GM19025 (cell line): Measurements from ENCODE around the gene C4orf50.

ENCODE experiments used
- ATAC-seq: cut with Tn5 transposase; IDR thresholded peaks from one replicate; pipeline ENCODE4 v1.9.1; 2021; ENCODE audit warnings: mild to moderate bottlenecking, low read depth, moderate library complexity; ENCODE audit not compliant: unreplicated experiment

The C4orf50 gene

DNA sequence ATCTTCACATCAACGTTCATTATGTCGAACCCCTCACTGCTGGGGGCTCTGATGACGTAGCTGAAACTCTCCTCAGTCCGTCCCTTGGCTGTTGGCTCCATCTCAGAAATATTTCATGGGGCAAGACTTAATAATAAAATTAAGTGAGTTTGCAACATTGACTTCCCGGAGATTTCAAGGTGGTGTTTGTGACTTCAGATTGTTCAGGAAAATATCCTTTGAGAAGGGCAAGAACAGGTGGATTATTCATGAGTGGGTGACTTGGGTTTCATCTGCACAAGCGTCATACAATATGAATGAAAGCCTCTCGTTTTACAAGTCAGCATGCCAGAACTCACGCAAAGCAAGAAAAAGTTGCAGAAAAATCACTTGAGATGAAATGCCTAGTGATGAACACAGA lies at the start of gene C4orf50:
Gene C4orf50, minus strand, starts transcription at position 101 of the 400 bp plus-strand sequence.
- no peak for ATAC-seq

DNA sequence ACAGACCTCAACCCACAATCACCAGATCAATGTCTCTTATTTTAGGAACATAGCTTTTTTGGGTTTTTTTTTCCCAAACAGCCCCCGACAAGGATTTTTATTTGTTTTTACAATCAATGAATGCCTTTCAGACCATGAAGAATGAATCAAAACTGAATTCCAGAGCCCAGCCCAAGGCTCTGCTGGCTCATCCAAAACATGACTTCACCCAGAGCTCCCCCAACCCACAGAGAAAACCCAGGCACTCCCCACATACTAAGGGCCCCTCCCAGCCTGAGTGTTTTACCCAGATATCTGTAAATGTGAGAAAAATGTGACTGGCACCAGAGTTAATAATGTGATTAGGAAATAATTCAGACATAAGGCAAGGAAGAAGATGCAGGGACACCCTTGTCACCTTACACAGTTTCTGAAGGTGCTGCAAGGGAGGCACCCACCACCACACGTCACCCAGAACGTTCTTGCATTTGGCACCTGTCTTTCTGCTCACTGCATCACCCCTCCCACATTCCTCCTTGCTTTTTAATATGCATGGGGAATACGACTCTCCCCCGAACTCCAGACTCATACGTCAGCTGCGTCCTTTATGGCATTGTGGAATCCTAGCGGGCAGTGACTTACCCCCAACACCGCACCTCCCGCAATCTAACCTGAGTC lies 47.8 kb upstream of the C4orf50 start:
- no peak for ATAC-seq

DNA sequence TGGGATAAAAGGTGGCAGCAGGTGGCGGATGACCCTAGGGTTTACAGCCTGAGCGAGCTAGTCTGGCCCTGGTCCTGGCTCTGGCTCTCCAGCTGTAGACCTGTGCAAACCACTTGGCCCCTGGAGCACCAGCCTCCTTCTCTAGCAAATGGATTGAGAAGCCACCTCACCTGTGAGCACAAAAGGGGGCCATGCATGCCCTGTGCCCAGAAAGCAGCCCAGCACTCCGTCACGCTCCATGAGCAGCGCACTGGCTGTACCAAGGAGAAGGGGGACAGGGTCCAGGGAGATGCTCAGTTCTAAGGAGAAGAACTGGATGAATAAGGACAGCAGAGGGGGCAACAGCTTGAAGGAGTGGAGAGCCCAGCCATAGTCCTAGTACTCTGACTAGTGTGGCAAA lies 46.9 kb upstream of the C4orf50 start:
- ATAC-seq, result no peak

DNA sequence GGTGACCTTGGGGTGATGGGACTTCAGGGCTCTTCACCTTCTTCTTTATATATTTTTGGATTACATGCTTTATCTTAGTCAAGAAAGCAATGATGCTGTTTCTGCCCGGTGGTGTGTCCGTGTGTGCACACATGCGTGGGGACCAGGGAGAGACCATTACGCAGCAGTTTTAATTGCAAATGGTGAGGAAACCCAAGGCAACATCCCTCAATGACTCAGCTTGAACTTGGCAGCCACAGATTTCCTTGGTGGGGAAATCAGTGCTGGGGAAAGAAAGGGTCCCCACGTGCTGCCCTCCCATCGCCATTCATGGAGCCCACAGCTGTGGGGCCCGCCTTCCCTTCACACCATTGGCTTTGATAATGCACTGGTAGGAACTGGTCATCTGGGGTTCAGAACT lies 46.2 kb upstream of the C4orf50 start:
- no peak for ATAC-seq

DNA sequence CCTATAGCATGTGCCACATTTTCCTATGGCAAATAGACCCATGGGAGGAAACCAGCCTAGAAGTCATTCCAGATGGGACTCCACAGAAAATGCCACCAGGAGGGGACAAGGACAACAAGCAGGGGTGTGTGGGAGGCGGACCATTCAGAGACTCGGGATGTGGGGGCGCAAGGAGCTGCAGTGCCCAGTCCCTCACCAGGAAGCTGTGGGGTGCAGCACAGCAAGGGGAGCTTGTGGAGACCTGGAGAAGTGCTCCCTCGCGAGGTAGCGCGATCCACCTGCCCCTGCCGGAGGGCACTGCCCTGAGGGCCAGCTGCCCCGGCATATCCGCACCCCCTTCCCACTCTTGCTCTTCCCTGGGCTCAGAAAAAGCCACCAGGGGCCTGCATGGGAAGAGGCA lies 45.5 kb upstream of the C4orf50 start:
- ATAC-seq, result no peak

DNA sequence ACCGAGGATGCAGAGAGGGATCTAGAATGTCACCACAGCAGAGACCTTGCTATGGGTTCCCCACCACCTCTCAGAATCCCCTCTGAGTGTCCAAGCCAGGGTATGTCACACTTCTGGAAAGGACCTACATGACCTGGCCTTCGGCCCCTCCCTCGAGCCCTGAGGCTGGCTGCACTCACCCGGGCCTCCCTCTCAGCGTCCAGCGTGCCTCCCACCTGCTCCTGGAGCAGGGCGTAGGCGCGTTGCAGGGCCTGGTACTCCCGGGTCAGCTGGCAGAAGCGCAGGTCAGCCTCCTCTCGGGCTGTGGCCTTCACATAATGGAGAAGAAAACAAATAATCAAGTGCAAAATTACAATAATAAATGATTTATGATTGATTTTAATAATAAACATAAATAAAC lies 43.9 kb upstream of the C4orf50 start:
- no peak for ATAC-seq

DNA sequence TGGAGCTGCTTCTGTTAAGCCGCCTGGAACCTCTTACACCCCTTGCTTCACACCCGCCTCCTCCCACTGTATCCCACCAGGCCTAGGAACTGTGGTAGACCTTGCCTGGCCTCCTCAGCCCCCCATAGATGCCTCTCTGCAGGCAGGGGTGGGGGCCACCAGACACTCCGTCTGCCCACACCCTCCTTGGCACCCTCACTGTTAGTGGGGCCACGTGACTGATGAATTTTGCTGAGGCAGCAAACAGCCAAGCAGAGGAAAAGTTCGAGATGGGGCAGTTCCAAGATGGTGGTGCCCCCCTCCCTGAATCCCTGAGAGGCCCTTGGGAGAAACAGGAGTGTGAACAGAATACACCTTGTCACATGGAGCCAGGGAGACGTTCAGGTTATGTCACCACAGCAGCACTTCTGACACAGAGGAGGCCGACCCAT lies 41.2 kb upstream of the C4orf50 start:
- no peak for ATAC-seq

DNA sequence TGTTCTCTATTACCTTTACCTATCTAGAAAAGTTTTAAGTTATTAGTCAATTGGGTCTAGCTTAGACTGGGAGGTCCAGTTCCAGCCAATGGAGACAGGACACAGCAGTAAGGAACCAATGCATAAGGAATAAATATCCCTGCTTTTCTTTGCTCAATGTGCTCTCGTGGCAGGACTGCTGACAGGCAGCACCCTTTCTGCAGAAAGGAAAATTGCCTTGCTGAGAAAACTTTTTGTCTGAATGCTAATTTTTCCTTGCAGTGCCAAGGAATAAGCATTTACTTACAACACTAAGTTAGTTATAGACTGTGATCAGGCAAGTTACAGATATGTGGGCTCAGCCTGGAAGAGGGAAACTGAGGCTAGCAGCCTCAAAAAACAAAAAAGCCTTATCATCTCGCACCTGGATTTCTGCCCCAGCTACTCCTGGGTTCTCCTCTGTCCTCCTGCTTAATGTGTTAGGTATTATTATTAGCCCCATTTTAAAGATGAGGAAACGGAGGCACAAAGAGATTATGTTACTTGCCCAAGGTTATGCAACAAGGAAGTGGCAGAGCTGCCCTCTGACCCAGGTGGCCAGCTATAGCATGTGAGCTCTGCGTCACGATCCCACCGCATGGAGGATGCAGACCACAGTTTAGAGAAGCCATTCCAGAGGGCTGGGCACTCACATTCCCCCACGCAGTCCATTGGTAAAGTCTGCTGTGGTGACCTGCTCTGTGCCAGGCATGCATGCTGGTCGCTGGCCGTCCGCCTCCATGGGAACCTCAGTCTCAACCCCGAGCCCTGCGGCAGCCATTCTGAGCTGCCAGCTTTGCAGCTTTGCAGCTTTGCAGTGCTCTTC lies 40.5 kb upstream of the C4orf50 start:
- no peak for ATAC-seq

DNA sequence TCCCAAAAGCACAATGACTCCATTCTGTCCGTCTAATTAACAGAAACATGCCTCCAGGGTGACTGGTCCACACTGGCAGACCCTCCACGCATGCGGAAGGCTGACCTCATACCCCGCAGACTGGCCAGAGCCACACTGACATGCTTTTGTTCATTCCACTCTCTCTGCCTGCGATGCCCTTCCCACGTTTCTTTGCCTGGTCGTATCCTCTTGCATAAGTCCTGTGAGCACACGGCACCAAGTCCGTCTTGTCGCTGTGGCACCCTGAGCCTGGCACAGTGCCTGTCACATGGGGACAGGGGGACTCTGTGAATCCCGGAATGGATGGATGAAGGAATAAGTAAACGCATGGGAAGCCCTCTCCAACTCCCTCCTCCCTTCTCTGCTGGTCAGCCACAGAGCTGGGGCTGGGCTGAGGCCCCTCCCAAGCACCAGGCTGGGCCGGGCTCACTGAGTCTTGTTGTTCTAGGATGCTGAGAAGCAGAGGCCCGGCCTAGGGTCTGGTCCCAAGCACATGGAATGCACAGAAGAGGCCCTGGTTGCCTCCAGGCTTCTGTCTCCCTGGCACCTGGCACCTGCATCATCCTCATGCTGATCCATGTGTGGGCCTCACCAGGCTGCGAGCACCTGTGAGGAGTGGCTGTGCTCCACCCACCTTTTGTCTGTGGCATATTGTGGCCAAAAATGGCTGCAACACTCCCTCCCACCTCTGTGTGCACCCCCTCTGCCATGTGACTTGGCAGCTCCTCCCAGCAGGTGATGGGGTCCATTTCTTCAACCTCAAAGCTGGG lies 38.9 kb upstream of the C4orf50 start:
- ATAC-seq, result no peak

DNA sequence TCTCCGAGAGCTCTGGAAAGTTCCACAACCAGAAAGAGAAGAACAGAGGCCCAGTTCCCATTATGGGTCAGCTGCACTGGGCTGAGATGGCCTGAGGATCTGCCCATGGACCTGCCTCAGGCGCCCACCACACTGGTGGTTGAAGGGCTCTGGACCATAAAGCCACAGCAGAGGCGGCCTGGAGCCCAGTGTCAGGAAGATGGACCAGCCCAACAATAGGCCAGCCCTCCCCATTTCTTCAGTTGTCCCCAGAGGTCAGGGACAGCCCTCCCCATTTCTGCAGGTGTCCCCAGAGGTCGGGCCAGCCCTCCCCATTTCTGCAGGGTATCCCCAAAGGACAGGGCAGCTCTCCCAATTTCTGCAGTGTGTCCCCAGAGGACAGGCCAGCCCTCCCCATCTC lies 37.2 kb upstream of the C4orf50 start:
- ATAC-seq, result no peak

DNA sequence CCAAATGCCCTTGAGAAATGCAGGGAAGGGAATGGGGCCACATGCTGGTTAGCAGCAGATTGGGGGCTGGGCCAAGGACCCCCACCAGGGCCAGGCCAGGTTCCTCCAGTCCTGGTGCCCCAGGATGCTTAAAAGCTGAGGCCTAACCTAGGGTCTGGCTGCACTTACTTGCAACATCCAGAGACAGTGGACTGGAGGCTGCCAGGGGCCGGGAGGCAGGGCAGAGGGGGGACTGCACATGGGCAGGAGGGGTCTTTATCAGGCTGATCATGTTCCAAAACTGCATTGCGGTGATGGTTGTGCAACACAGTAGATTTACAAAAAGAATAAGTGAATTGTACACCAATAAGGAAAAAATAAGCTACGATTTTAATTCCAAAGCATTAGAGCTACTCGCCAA lies 36.8 kb upstream of the C4orf50 start:
- no peak for ATAC-seq

DNA sequence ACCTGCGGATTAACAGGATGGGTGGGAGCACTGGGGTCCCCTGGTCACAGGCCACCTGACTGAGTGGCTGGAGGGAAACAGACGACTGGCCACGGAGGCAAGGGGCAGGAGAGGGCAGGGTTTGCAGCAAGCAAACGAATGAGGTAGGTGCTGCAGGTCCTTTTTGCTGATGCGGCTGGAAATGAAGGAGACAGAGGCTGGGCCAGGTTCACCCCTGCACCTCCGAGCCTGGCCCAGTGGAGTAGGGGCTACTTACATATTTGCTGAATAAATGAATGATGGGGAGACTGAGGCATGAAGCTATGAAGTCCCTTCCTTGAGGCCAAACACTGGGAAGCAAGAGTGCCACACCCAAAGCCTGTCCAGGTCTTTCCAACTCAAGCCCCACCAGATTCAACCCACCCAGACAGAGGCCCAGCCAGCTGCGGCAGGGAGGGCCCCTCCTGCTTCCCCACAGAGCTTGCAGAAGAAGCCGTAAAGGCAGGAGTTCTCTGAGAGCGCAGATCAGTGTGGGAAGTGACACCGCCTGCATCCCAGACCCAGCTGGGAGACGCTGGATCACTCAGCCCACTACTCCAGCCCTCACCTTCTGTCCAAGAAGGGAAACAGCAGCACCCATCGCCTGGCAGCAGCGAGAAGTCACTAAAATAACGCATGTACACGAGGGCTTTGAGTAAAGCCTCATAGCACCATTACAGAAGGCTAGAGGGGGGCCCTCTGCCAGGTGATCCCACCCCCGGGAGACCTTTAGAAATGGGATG lies 36.1 kb upstream of the C4orf50 start:
- ATAC-seq, result no peak

DNA sequence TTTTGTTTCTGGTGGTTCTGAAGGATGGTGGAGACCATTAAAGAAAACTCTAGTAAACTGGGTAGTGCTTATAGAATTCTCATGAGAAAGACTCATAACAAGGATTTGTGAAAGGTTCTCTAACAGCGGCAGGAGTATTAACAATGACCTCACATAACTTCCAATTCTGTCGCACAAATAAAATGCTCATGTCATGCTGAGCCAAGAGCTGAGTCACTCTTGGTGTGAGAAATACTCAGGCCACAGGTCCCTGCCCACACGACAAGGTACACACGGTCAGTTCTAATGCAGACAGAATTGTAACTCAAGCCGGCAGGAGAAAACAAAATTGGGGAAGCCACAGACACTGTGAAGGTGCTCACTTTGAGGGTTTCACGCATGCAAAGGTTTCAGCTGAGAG lies 34.4 kb upstream of the C4orf50 start:
- no peak for ATAC-seq

DNA sequence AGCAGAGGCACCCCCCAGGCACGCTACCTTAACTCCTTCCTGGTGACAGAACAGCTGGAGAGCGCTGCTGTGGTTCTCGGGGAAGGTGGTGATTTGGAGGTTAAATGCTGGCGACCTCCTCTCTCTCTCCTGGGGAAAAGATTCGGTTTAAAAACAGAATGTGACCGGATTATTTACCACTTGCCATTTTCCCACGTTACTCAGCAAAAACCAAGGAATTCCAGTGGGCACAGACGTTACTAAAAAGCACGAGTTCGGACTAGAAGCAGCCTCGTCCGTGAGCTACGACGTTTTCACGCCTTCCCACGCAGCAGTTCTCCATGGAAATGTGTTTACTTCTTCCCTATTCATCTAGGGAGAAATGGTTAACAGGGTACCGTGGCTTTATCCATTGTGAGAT lies 32.3 kb upstream of the C4orf50 start:
- ATAC-seq, result no peak

DNA sequence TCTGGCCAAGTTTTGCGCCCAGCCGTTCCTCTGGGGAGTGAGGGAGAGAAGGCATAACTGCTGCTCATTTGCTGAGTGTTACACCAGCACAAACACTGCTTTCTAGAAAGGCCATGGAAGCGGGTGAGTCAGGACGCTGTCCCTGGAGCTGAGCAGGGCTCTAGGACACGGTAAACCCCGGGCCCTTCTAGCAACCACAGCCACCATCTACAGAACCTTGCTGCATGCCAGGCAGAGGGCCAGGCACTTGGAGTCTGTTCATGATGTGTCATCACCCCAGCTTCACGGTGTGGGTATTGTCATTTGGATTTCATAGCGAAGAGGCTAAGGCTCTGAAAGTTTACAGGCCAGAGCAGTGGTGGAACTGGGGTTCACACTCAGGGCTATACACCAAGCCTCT lies 31.8 kb upstream of the C4orf50 start:
- no peak for ATAC-seq

DNA sequence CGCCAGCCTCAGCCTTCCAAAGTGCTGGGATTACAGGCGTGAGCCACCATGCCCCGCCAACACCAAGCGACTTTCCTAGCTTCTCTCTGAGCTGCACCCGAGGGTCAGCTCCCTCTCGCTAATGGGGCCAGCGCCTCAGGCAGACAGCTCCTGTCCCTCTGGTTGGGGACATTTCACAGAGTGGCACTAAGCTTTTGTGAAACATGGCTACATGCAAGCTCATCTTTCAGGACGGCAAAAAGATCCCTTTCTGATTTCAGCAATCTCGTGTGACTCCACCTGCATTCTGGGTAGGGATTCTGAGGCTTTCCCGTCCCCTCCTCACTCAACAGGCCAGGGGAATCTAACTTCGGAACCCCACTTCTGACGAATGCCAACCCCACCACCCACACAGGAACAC lies 31.0 kb upstream of the C4orf50 start:
- no peak for ATAC-seq

DNA sequence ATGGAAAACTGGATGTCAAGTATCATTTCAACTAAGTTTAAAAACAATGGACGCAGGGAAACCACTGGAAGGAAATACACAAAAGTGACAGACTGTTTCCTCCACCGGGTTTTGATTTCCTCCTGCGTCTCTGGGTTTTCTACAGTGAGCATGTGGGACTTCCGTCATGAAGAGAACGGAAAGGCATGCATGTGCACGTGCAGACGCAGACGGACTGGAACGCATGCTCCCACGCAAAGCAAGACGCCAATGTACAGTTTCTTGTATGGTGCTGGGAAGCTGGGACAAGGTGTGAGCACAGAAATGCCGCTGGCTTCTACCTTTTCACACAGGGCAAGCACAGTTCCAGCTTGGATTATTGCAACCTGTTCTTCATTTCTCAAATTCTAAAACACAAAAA lies 30.3 kb upstream of the C4orf50 start:
- no peak for ATAC-seq

DNA sequence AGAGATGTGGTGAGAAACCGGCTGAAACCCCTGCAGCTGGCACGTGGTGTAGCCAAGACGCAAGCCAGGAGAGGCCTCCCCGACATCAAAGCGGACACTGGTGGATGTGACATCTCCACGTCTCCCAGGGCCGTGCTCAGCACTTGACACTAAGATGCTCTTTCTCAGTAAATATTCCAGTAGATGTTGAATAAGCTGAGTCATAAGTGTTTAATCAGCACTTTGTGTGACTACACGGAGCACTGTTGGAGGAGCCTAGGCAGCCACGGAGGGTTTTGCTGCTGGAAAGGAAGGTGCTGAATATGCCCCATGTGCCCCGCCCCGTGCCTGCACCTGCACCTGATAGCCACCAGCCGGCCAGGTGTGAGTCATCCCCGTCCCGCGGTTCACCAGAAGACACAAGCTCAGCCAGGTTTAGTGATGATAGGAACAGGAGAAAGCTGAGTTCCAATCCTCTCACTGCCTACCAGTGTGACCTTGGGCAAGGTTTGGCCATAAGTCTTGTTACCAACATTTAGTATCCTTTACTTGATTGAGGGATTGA lies 29.0 kb upstream of the C4orf50 start:
- no peak for ATAC-seq

DNA sequence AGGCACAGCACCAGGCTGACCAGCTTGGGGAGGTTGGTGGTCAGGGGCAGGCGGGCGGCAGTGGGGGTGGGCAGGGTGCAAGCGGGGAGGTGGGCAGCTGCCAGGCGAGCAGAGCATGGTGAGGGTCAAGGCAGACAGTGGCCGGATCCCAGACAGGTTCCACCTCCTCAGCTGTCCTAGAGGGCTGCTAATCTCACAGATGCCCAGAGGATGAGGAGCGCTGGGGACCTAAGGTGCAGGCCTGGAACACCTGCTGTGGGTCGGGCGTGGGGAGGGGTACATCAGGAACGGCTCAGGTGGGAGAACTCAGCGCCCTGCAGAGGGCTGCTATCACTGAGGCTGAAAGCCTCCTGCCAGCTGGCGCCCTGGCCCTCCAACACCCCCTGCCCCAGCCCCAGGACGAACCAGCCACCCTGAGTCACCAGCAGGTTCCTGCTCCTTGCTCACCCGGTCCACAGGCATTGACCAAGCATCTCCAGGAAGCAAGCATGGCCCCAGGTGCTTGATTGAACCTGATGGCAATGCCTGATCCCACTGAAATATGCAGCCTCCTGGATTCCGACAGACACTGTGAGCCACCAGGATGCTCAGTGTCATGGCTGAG lies 28.4 kb upstream of the C4orf50 start:
- no peak for ATAC-seq

DNA sequence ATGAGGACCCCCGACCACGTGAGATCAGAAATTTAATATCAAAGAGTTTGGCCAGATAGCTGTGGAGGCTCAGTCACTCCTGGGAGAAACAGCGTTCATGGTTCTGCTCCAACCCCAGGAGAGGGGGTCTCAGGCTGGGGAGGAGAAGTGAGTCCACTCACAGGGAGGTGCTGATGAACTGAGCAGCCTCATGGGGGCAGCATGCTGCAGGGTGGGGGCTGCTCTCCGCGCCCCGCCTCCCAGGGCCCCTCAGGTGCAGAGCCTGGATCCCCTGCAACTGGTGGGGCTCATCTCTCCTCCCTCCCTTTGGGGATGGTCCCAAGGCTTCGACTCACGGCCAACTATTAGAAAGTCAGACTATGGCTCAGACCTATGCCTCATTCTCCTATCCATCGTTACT lies 26.6 kb upstream of the C4orf50 start:
- ATAC-seq, result no peak
